OCI-LY3 (cell line): ENCODE results near the gene GRIP2.

Experiments used
- H2AFZ ChIP-seq: fragments of 200-600, 300-600 bp; shearing (Covaris generic); 2 replicates; pipeline ENCODE4 v1.6.0; 2014; ENCODE audit warnings: antibody characterized with exemption, low read depth, low read length
- H3K27ac ChIP-seq: fragments of 200-600, 300-600 bp; sonication (generic); 2 replicates; pipeline ENCODE4 v1.5.1; 2014; ENCODE audit warnings: mild to moderate bottlenecking, low read length, moderate library complexity, mixed read lengths
- H3K27me3 ChIP-seq: fragments of 200-600, 300-600 bp; sonication (generic); 2 replicates; pipeline ENCODE4 v1.6.1; 2014; ENCODE audit warnings: low read depth, low read length, mixed read lengths
- H3K36me3 ChIP-seq: fragments of 200-600, 300-600 bp; sonication (generic); replicated peaks from 2 replicates; pipeline ENCODE3; 2014; ENCODE audit warnings: low read depth, low read length, mixed read lengths
- H3K4me1 ChIP-seq: fragments of 300-600, 200-600 bp; sonication (generic); 2 replicates; pipeline ENCODE4 v1.6.1; 2014; ENCODE audit warnings: low read length, mixed read lengths
- H3K4me2 ChIP-seq: fragments of 200-600, 300-600 bp; sonication (generic); 2 replicates; pipeline ENCODE4 v1.6.1; 2014; ENCODE audit warnings: low read length, mixed read lengths
- H3K4me3 ChIP-seq: fragments of 300-600, 200-600 bp; sonication (generic); 2 replicates; pipeline ENCODE4 v1.5.1; 2014; ENCODE audit warnings: antibody characterized with exemption, mild to moderate bottlenecking, low read length, moderate library complexity
- H3K79me2 ChIP-seq: fragments of 300-600, 200-600 bp; shearing (Covaris generic); 2 replicates; pipeline ENCODE4 v1.6.1; 2014; ENCODE audit warnings: mild to moderate bottlenecking, low read length, mixed read lengths
- H3K9ac ChIP-seq: fragments of 300-600, 200-600 bp; shearing (Covaris generic); 2 replicates; pipeline ENCODE4 v1.6.0; 2014; ENCODE audit warnings: mild to moderate bottlenecking, low read length, moderate library complexity
- H3K9me3 ChIP-seq: fragments of 200-600, 300-600 bp; shearing (Covaris generic); 2 replicates; pipeline ENCODE4 v1.6.1; 2014; ENCODE audit warnings: low read length, mixed read lengths; ENCODE audit not compliant: insufficient read depth
- H4K20me1 ChIP-seq: fragments of 200-600, 300-600 bp; sonication (generic); 2 replicates; pipeline ENCODE4 v1.6.1; 2016; ENCODE audit warnings: low read length, mixed read lengths; ENCODE audit not compliant: insufficient read depth
- CTCF ChIP-seq: fragments of 200-600, 300-600 bp; sonication (generic); IDR thresholded peaks from 2 replicates; pipeline ENCODE4 v1.5.1; 2014; ENCODE audit warnings: antibody characterized with exemption, low read length, low read depth
- EZH2phosphoT487 ChIP-seq: fragments of 200-600 bp; shearing (Covaris generic); IDR thresholded peaks from 2 replicates; pipeline ENCODE4 v1.6.1; 2018; ENCODE audit warnings: antibody characterized with exemption, mixed run types, low read depth

GRIP2 gene

GRCh38 chr3:14565868-14566588, 25.9 kb upstream of the GRIP2 start:
- H3K27ac ChIP-seq: no peak overlapping the region
- H3K4me2 ChIP-seq: no peak overlapping the region
- no peak overlapping the region for H3K4me3 ChIP-seq
- no peaks in the 10 kb centered on the region for H3K4me1 ChIP-seq
- no peaks in the 10 kb centered on the region for H3K79me2 ChIP-seq
- TF ChIP-seq EZH2phosphoT487 (no peak), CTCF (no peak)
- no peaks in the 10 kb centered on the region for H4K20me1 ChIP-seq
- H3K9ac ChIP-seq: no peak overlapping the region
- H3K27me3 ChIP-seq: peaks cover 52% of the 10 kb centered on the region
- no peak overlapping the region for H2AFZ ChIP-seq
- no peaks in the 10 kb centered on the region for H3K9me3 ChIP-seq
- H3K36me3 ChIP-seq: no peaks in the 10 kb centered on the region

GRCh38 chr3:14564741-14565140, 24.6 kb upstream of the GRIP2 start:
- Histone ChIP-seq H3K4me2 (no peak overlapping the region), H3K9ac (no peak overlapping the region)

GRCh38 chr3:14563946-14564539, 23.9 kb upstream of the GRIP2 start:
- no peak overlapping the region for H3K27ac ChIP-seq
- peaks cover 61% of the 10 kb centered on the region for H3K27me3 ChIP-seq
- no peak overlapping the region for H3K4me2 ChIP-seq
- H3K4me1 ChIP-seq: no peaks in the 10 kb centered on the region
- H2AFZ ChIP-seq: no peak overlapping the region
- H4K20me1 ChIP-seq: no peaks in the 10 kb centered on the region
- H3K79me2 ChIP-seq: no peaks in the 10 kb centered on the region
- no peak overlapping the region for H3K9ac ChIP-seq
- H3K9me3 ChIP-seq: no peaks in the 10 kb centered on the region
- TF ChIP-seq CTCF (no peak), EZH2phosphoT487 (no peak)
- H3K36me3 ChIP-seq: no peaks in the 10 kb centered on the region
- no peak overlapping the region for H3K4me3 ChIP-seq

More at GRCh38 chr3:14564741-14565140, 24.6 kb upstream of the GRIP2 start:
- no peak for TF ChIP-seq CTCF
- no peak for TF ChIP-seq EZH2phosphoT487
- Histone ChIP-seq H3K27ac (no peak overlapping the region), H3K79me2 (no peaks in the 10 kb centered on the region), H3K4me1 (no peaks in the 10 kb centered on the region), H3K27me3 (peaks cover 54% of the 10 kb centered on the region), H3K4me3 (no peak overlapping the region), H3K36me3 (no peaks in the 10 kb centered on the region), H2AFZ (no peak overlapping the region), H3K9me3 (no peaks in the 10 kb centered on the region), H4K20me1 (no peaks in the 10 kb centered on the region)

GRCh38 chr3:14562121-14562890, 22.2 kb upstream of the GRIP2 start:
- H3K36me3 ChIP-seq: no peaks in the 10 kb centered on the region
- no peak overlapping the region for H2AFZ ChIP-seq
- H3K4me2 ChIP-seq: no peak overlapping the region
- H3K27me3 ChIP-seq: peaks cover 61% of the 10 kb centered on the region
- H3K9ac ChIP-seq: no peak overlapping the region
- no peak overlapping the region for H3K4me3 ChIP-seq
- no peaks in the 10 kb centered on the region for H3K9me3 ChIP-seq
- TF ChIP-seq EZH2phosphoT487 (no peak), CTCF (no peak)
- H4K20me1 ChIP-seq: no peaks in the 10 kb centered on the region
- no peaks in the 10 kb centered on the region for H3K4me1 ChIP-seq
- no peak overlapping the region for H3K27ac ChIP-seq
- H3K79me2 ChIP-seq: no peaks in the 10 kb centered on the region
